GM12878 (cell line): ENCODE measurements around the gene METTL18. TPM values are rescaled to one million over a fixed set of nuclear protein-coding genes. Genes with fewer than 3 reads are reported as not detected.

Experiments
- ATAC-seq: fragments of 200-7000 bp; cut with Tn5 transposase; 3 replicates; pipeline ENCODE4 v1.9.1; 2020; ENCODE audit warnings: mild to moderate bottlenecking, moderate library complexity
- BruUV-seq: library from RNA; stranded (reverse); fragments of 400-500 nt; replicated peaks from 2 replicates; lab custom pipeline; 2021; lab: Mats Ljungman, UMichigan
- CTCF ChIA-PET: fragments of 300-600 bp; sonication (Branson Sonifier 250); formaldehyde crosslinking; extraction: SDS; loops from one replicate; lab custom pipeline; 2021; ENCODE audit warnings: inconsistent platforms; lab: Yijun Ruan, JAX
- POLR2A ChIA-PET: fragments of 350-600 bp; formaldehyde crosslinking; extraction: SDS; loops from one replicate; lab custom pipeline; 2021; ENCODE audit warnings: inconsistent platforms; lab: Charles Lee
- RAD21 ChIA-PET: fragments of 300-600 bp; sonication (Branson Sonifier 250); formaldehyde crosslinking; loops from one replicate; lab custom pipeline; 2023; ENCODE audit warnings: antibody characterized with exemption; ENCODE audit not compliant: unreplicated experiment; lab: Charles Lee
- SMC1A ChIA-PET: fragments of 300-600 bp; sonication (Branson Sonifier 250); formaldehyde crosslinking; loops from one replicate; lab custom pipeline; 2023; ENCODE audit not compliant: unreplicated experiment, uncharacterized antibody; lab: Charles Lee
- DNase-seq: peaks from one replicate; pipeline ENCODE4 v3.0.0-alpha.2; 2011; ENCODE audit warnings: low read depth, low spot score
- FAIRE-seq: peaks from 3 replicates; lab custom pipeline; 2011; peaks lifted over from hg19 to GRCh38; lab: Jason Lieb, UNC
- H2AFZ ChIP-seq: 2 replicates; pipeline ENCODE4 v1.6.0; 2011; ENCODE audit warnings: low read depth, low read length, control low read depth; ENCODE audit not compliant: control insufficient read depth
- H3K27ac ChIP-seq: 2 replicates; pipeline ENCODE4 v1.5.1; 2011; ENCODE audit warnings: control low read depth; ENCODE audit not compliant: control insufficient read depth, insufficient read depth
- H3K27me3 ChIP-seq, 2 experiments: replicated peaks in 1 of 2; 2 replicates each; pipeline versions ENCODE4 v1.6.0 to v1.6.1; 2011; ENCODE audit warnings: low read length in 1 of 2; ENCODE audit not compliant: control insufficient read depth in 2 of 2, insufficient read depth in 2 of 2
- H3K36me3 ChIP-seq, 2 experiments: 2 replicates each; pipeline ENCODE4 v1.5.1; 2011; ENCODE audit warnings: low read length in 1 of 2; ENCODE audit not compliant: control insufficient read depth in 2 of 2, insufficient read depth in 2 of 2
- H3K4me1 ChIP-seq: 2 replicates; pipeline ENCODE4 v1.6.1; 2011; ENCODE audit warnings: mild to moderate bottlenecking, low read length, moderate library complexity, mixed read lengths; ENCODE audit not compliant: control insufficient read depth, insufficient read depth
- H3K4me2 ChIP-seq: 2 replicates; pipeline ENCODE4 v1.6.0; 2011; ENCODE audit warnings: control low read depth; ENCODE audit not compliant: control insufficient read depth, insufficient read depth
- H3K4me3 ChIP-seq: fragments of 200-600 bp; sonication (generic); 2 replicates; pipeline ENCODE4 v1.5.1; 2016
- H3K79me2 ChIP-seq: 2 replicates; pipeline ENCODE4 v1.6.0; 2011; ENCODE audit warnings: low read length; ENCODE audit not compliant: control insufficient read depth, insufficient read depth
- H3K9ac ChIP-seq: 2 replicates; pipeline ENCODE4 v1.8.0; 2011; ENCODE audit warnings: low read length, control low read depth, mixed read lengths; ENCODE audit not compliant: control insufficient read depth, insufficient read depth
- H3K9me3 ChIP-seq: replicated peaks from 3 replicates; pipeline ENCODE4 v1.5.1; 2011; ENCODE audit warnings: mild to moderate bottlenecking, low read length; ENCODE audit not compliant: control insufficient read depth, insufficient read depth
- H4K20me1 ChIP-seq: 2 replicates; pipeline ENCODE4 v1.6.0; 2011; ENCODE audit not compliant: control insufficient read depth, insufficient read depth
- ATF3 ChIP-seq: IDR thresholded peaks from 2 replicates; pipeline ENCODE4 v1.6.1; 2011; ENCODE audit warnings: low read depth, mild to moderate bottlenecking, low read length, moderate library complexity, borderline replicate concordance; ENCODE audit errors: extremely low read depth
- CBX3 ChIP-seq: fragments of 200-600 bp; sonication (generic); IDR thresholded peaks from 2 replicates; pipeline ENCODE4 v1.6.1; 2016; ENCODE audit warnings: low read depth, borderline replicate concordance
- CHD1 ChIP-seq: IDR thresholded peaks from 2 replicates; pipeline ENCODE4 v1.6.1; 2012; ENCODE audit warnings: low read depth, low read length, improper control_type of control experiment
- CHD2 ChIP-seq: IDR thresholded peaks from 2 replicates; pipeline ENCODE4 v1.6.1; 2011; ENCODE audit warnings: low read depth, low read length, improper control_type of control experiment, borderline replicate concordance
- CHD4 ChIP-seq: fragments of 200-600 bp; sonication (generic); IDR thresholded peaks from 2 replicates; pipeline ENCODE4 v1.6.1; 2016; ENCODE audit warnings: mild to moderate bottlenecking
- GATAD2B ChIP-seq: fragments of 450-650 bp; conservative IDR thresholded peaks from 2 replicates; pipeline ENCODE4 v1.6.1; 2017; ENCODE audit warnings: low read depth, mild to moderate bottlenecking, moderate library complexity
- HSF1 ChIP-seq: fragments of 150-350 bp; IDR thresholded peaks from 2 replicates; pipeline ENCODE4 v1.6.1; 2014; ENCODE audit warnings: mild to moderate bottlenecking, low read depth, low read length
- SKIL ChIP-seq: fragments of 450-650 bp; IDR thresholded peaks from 2 replicates; pipeline ENCODE4 v1.6.1; 2017; ENCODE audit warnings: mild to moderate bottlenecking, low read depth, inconsistent platforms; ENCODE audit not compliant: poor library complexity, severe bottlenecking
- SPI1 ChIP-seq: IDR thresholded peaks from 2 replicates; pipeline ENCODE4 v1.6.1; 2011; ENCODE audit warnings: low read depth, mild to moderate bottlenecking, low read length, moderate library complexity, borderline replicate concordance; ENCODE audit not compliant: insufficient read depth
- ZBTB4 ChIP-seq: fragments of 450-650 bp; formaldehyde crosslinking; IDR thresholded peaks from 2 replicates; pipeline ENCODE4 v1.4.0; 2022; ENCODE audit warnings: mild to moderate bottlenecking, moderate library complexity
- whole genome bisulfite sequencing: methylation state at CpG from one replicate; pipeline ENCODE4 v1.1.6; 2016; ENCODE audit warnings: low lambda C conversion rate; ENCODE audit not compliant: insufficient replicate concordance, insufficient coverage; ENCODE audit errors: missing lambda C conversion rate; 5-methylcytosine and 5-hydroxymethylcytosine counted together
- in situ Hi-C: fragments of 300-500 bp; cut with MboI; formaldehyde crosslinking; loops from 9 replicates; pipeline ENCODE4 v1.14.3; 2018; ENCODE audit warnings: mixed read lengths
- intact Hi-C: fragments of 100-400 bp; cut with micrococcal nuclease; formaldehyde crosslinking; loops from one replicate; pipeline ENCODE4 v1.14.2; 2022; ENCODE audit not compliant: unreplicated experiment
- polyA plus RNA-seq, 11 experiments: library from polyadenylated mRNA; depleted of rRNA in 4 of 11; unstranded in 6 of 11; stranded (reverse) in 5 of 11; fragments of >200 nt; fragmentation: Nextera tagmentation in 4 of 11; fragmentation: Illumina TruSeq in 1 of 11; extraction: Ambion mirVana in 4 of 11; extraction: Trizol in 1 of 11; gene quantifications; 1 replicate in 1 of 11; 2 replicates in 10 of 11; pipeline versions ENCODE4 v1.2.1 to v1.2.3, GENCODE V29; 2011 to 2016; ENCODE audit warnings: inconsistent platforms in 2 of 11, missing spikeins in 2 of 11, low read depth in 1 of 11
- total RNA-seq, 4 experiments: library from RNA; depleted of rRNA in 3 of 4; stranded (reverse); fragments of >200 nt in 3 of 4; fragmentation: Illumina TruSeq in 1 of 4; extraction: Trizol in 1 of 4; gene quantifications; 2 replicates each; pipeline versions ENCODE4 v1.2.1 to v1.2.3, GENCODE V29; 2013 to 2021

METTL18 gene
- total and polyA plus RNA-seq, 10 of the 15 experiments (the other 5 are each of a cell fraction or from before 2014, with no cell fraction given): 8.1 to 31.8 (median 12.8) TPM

GRCh38 chr1:169764919-169765318 lies 29.8 kb downstream of the METTL18 start:
- no peak overlapping the region for H2AFZ ChIP-seq
- 0% methylated on average over 1 of the region's 1 CpG for WGBS
- no peak for TF ChIP-seq CHD4
- no peak for TF ChIP-seq GATAD2B
- TF ChIP-seq ATF3: no peak
- no peak for TF ChIP-seq SPI1
- TF ChIP-seq CHD2: no peak
- no peak for TF ChIP-seq SKIL
- no peak for TF ChIP-seq CBX3
- TF ChIP-seq HSF1: no peak
- TF ChIP-seq CHD1: no peak
- TF ChIP-seq ZBTB4 (CRISPR knock-in tag): no peak
- no peak overlapping the region for H3K9ac ChIP-seq
- ChIA-PET SMC1A (no interaction called here), CTCF (no interaction called here), RAD21 (no interaction called here), POLR2A (no interaction called here)
- no peaks in the 10 kb centered on the region for H3K9me3 ChIP-seq
- intact Hi-C loops (no loop called here), in situ Hi-C loops (no loop called here)
- FAIRE-seq: no peak
- H3K27me3 ChIP-seq: no peaks in the 10 kb centered on the region; a peak in 2 of 4 replicates
- no peaks in the 10 kb centered on the region for H4K20me1 ChIP-seq
- H3K4me1 ChIP-seq: no peaks in the 10 kb centered on the region
- H3K79me2 ChIP-seq: no peaks in the 10 kb centered on the region
- ATAC-seq: no peak
- H3K4me2 ChIP-seq: no peak overlapping the region
- no peak overlapping the region for H3K4me3 ChIP-seq
- no peak for DNase-seq
- H3K36me3 ChIP-seq: no peaks in the 10 kb centered on the region
- no TSS peak for BruUV-seq
- no peak overlapping the region for H3K27ac ChIP-seq
